ENCODE data around the gene ELL.
A peak's percentile ranks its signal among the peaks of the same experiment; 100 is the strongest.

GRCh38 chr19:18488838-18489626 is 32.8 kb downstream of the ELL start:
- TF ChIP-seq CTCF (IDR thresholded peaks at IDR 0.05) (peak in 4 of 6 experiments; percentile 18 to 30 (median 24)), POLR2AphosphoS5 (IDR thresholded peaks at IDR 0.05) (no peak), POLR2A (IDR thresholded peaks at IDR 0.05) (no peak), EP300 (IDR thresholded peaks at IDR 0.05) (no peak)

Data from upper lobe of left lung (tissue), 4 donors.